ENCODE results near the gene CCL19.

GRCh38 chr9:34707130-34707529, 16.1 kb upstream of the CCL19 start:
- TF ChIP-seq, protein P1, sequence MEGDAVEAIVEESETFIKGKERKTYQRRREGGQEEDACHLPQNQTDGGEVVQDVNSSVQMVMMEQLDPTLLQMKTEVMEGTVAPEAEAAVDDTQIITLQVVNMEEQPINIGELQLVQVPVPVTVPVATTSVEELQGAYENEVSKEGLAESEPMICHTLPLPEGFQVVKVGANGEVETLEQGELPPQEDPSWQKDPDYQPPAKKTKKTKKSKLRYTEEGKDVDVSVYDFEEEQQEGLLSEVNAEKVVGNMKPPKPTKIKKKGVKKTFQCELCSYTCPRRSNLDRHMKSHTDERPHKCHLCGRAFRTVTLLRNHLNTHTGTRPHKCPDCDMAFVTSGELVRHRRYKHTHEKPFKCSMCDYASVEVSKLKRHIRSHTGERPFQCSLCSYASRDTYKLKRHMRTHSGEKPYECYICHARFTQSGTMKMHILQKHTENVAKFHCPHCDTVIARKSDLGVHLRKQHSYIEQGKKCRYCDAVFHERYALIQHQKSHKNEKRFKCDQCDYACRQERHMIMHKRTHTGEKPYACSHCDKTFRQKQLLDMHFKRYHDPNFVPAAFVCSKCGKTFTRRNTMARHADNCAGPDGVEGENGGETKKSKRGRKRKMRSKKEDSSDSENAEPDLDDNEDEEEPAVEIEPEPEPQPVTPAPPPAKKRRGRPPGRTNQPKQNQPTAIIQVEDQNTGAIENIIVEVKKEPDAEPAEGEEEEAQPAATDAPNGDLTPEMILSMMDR (IDR thresholded peaks at IDR 0.05) = no peak
- TF ChIP-seq POLR2A (IDR thresholded peaks at IDR 0.05) = no peak

Data from thyroid gland (tissue), 4 donors.